ENCODE measurements around the gene CHAD.

CHAD gene

DNA sequence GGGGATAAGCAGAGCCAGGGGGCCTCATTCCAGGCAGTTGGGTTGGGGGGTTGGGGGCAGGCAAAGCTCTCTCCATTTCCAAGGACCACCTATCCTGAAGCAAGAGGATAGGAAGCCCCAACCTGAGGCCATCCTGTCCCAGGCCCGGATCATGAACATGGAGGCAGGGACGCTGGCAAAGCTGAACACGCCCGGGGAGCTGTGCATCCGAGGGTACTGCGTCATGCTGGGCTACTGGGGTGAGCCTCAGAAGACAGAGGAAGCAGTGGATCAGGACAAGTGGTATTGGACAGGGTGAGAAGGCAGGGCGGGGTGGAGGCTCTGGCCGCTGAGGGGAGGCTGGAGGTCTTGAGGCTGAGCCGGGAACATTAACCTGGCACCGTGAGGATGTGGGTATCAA lies 3.6 kb upstream of the CHAD start:
- no peak for DNase-seq

DNA sequence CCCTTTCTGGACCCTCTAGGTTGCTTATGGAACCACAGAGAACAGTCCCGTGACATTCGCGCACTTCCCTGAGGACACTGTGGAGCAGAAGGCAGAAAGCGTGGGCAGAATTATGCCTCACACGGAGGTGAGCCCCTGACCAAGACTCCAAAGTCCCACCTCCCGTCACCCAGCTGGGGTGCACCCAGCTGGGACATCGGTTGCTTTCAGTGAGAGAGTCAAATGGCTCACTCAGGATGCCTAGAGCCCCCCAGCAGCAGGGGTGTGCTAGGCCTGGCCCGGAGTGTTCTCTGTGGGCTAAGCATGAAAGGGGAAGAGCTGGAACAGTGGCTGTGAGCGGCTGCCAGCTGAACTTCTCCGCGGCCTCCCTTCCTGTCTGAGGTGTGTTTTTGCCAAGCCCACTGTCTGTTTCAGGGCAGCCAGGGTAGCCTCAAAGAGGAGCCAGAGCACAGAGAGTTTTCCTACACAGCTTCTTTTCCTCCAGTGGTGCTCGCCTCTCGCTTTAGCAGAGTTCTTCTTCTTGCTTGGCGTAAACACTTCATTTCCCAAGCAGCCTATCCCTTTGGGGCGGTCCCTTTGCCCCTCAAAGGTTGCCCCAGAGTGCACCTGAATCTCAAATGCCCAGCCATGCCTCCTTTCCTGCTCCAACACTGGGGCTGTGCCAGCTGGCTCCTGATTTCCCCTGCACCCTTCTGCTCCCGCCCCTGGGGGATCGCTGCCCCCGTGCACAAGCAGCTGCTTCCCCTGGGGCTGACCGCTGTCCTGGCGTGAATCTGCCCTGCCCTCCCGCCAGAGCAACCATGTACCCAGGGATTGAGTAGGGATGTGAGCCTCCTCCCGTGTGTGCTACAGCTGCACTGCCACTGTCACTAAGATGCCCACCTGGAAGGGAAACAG lies 2.6 kb upstream of the CHAD start:
- no peak for DNase-seq

DNA sequence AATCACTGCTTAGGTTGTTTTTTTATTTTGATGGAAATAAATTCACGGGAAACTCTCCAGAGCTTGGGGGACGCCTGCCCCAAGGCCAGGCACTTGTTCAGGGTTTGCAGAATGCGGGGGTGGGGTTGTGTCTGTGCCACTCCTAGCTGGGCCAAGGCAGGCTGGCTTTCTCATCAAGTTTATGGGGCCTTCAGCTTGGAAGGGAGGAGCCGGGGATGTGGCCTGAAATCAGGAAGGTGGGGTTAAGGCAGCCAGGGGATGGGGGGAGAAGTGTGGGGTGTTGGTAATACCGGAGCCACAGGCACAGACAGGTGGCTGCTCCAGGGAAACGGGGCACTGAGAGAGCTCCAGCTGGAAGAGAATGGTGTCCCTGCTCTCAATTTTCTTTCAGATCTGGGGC lies 1.7 kb upstream of the CHAD start:
- DNase-seq: no peak

DNA sequence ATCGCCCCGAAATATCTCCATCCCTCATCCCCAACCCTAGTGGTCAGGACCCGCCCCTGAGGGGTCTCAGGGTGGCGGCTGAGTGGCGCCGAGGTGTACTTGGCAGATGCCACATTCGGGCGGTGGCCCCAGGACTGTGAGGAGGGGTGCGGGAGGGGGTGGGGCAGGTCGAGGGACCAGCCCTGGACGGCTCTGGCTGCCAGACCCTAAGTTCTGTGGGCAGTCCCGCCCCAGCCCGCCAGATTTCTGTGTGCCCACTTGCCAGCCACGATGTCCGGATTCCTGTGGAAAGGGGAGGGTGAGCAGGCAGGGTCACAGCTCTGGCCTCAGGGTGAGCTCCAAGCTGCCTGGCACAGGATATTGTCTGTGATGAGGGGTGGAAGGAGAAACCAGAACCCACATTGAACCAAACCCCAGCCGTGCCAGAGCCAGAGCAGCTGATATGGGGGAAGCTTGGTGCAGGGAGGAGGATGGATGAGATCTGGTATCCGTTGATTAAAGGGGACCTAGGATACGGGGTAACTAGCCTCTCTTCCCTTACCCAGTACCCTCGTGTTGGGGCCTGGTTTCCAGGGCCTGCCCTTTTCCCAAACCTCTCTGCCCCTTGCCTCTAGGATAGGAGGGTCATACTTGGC lies 1.1 kb upstream of the CHAD start:
- DNase-seq: no peak

DNA sequence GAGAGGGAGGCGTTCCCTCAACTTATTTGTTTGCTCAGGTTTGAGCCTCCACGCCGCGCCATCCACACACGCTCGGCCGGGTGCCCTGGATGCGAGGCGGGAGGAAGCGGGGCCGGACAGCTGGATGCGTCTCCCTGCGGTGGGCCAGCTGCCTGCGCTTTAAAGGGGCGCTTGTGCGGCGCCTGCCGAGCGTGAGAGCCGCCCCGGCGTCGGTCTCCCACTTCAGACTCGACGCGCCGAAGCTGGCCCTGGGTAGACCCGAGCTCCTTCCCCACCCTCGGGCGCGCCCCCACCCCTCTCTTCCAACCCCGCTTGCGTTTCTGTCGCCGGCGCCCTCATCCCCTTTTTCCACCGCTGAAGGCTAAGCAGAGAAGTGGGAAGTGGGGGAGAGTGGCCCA lies 527 bp upstream of the CHAD start:
- no peak for DNase-seq

DNA sequence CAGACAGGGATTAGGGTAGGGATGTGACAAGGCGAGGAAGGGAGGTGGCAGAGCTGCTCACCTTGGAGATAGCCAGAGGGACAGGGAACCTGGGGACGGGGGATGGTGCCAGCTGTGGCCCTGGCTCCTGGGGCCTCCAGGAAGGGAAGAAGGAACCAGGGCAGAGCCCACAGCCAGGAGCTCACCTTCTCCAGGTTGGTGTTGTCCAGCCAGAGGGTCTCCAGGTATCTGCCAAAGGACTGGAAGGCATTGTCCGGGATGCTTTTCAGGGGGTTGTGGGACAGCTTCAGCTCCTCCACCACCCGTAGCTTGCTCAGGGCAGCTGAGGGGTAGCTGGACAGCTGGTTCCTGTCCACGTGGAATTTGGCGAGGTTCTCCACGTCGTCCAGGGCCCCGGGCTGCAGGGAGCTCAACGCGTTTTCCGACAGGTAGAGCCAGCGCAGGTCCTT lies 801 bp downstream of the CHAD start:
- no peak for DNase-seq

DNA sequence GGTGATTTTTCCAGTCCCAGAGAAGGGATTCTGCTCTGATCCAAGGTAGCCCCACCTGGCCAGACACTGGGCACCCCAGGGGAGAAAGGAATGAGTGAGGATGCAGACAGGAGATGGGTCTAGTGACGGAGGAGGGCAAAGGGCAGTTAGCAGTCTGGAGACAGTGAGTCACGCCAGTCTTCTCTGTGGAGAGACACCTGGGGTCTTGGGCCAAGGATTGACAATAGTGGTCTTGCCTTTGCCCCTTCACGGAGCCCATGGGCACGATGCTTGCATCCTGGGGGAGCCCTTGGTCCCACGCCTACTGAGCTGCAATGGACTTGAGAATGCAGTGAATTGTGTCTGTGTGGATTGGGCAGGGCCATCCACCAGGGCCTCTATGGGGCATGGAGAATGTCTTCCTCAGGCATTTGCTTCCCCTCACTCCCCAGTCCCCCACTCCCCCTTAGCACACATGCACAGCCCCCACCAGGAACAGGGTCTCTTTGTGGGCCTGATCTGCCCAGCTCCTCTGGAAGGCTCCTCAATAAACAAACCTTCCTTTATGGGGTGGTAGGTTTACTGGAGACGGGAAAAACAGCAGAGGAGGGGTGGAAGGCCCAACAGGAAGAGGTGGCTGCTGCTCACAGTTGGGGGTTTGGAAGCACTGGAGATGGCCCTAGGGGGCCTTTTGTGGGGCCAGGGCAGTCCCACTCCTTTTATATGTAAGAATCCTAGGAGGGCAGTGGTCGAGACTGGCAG lies 1.4 kb downstream of the CHAD start:
- DNase-seq: no peak

DNA sequence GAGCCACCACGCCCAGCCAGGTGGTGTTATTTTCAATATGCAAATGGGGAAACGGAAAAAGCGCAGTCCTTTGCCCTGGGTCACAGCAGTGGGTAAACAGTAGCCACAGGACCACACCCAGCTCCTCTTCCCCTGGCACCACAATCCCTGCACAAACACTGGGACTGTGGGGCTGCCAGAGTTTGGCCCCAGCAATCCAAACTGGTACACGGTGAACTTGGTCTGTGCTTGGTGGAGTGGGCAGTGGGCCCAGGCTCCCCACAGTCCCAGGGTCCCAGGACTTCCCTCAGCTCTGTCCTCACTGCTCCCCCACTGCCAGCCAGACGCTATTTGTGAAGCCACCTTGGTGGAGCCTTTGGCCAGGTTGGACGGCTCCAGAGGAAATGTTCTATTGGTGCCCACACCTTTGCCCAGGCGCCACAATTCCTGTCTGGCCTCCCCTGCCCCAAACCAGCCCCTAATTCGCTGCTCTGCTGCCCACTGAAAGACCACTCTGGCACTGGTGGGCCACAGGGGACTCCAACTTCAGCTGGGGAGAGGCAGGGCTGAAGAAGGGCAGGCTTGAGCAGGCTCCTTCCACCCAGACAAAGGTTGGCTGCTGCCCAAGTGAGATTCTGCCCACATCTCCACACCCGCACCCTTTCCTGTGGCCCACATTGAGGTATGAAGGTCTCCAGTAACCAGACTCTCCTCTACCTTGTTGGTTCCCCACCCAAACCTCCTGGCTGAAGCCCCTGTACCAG lies 2.1 kb downstream of the CHAD start:
- DNase-seq: no peak

DNA sequence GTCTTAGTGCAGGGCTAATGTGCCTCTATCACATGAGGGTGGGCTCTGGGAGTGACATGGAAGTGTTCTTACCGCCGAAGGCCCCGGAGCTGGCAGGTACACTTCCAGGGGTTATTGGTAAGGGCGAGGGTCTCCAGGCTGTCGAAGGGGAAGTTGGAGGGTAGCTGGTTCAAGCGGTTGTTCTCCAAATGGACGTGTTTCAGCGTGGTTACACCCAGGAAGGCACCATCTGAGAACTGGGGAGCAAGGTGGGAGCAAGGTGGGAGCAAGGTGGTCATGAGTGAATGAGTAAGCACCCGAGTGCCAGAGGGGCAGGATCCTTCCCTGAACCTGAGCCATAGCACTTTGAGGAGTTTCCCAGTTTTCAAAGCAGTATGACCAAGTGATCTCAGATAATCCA lies 3.0 kb downstream of the CHAD start:
- no peak for DNase-seq

DNA sequence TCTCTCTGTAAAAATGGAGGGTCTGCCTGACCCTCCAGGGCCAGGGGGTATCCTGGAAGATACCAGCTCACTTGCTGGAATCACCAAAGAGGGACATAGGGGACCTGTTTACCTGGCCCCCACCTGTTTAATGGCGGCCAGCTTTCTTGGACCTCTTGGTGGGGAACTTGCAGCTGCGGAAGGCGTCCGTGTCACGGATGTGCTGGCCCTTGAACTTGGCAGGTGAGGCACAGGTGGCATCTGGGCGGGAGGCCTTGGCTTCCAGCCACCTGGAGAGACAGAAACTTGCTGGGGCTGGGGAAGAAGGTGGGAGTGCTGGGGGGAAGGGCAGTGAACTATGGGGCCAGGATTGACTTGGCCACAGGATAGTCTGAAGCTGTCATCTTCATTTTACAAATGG lies 3.5 kb downstream of the CHAD start:
- no peak for DNase-seq

DNA sequence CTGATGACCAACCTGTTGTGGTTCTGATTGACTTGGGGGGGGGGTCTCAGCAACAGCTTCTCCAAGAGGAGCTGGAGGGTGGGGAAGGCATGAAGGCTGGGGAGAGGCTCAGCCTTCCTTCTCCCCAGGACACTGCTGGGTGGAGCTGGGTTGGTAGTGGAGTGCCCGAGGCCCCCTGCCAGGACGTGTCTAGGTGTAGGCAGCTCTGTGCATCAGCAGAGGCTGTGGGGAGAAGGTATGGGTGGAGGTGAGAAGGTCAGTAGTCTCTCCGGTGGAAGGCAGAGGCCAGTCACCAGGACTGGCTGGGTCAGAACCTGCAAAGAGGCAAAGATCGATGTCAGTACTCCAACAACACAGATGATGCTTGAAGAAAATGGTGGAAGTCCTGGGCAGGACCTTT lies 3.9 kb downstream of the CHAD start:
- DNase-seq: no peak

DNA sequence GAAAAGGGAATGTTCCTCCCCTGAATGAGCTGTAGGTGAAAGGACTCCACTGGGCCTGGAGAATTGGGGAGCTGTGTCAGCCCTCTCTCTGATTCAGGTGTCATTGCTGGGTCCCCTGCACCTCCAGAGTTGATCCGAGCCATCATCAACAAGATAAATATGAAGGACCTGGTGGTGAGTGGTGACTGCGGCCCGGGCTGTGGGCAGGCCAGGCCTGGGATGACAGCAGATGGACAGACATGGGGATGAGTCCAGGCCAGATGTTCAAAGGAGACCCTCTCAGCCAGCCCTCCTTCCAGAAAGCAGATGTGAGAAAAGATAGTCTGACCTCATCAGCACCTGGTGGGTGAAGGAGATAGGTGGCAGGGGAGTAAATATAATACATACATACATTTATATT lies 4.6 kb downstream of the CHAD start:
- DNase-seq: no peak

DNA sequence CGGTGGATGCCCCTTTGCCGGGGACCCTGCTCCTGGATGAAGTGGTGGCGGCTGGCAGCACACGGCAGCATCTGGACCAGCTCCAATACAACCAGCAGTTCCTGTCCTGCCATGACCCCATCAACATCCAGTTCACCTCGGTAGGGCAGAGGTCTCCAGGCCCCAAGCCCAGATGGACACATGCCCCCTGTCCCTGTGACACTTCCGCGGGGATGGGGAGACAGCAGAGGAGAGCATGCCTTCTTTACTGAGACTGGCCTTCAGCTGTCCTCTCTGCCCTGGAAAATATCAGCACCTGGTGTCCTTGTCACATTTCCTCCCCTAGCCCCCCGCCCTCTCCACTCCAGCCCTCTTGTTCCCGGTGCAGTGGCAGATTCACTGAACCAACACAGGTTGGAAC lies 6.2 kb downstream of the CHAD start:
- DNase-seq: no peak

DNA sequence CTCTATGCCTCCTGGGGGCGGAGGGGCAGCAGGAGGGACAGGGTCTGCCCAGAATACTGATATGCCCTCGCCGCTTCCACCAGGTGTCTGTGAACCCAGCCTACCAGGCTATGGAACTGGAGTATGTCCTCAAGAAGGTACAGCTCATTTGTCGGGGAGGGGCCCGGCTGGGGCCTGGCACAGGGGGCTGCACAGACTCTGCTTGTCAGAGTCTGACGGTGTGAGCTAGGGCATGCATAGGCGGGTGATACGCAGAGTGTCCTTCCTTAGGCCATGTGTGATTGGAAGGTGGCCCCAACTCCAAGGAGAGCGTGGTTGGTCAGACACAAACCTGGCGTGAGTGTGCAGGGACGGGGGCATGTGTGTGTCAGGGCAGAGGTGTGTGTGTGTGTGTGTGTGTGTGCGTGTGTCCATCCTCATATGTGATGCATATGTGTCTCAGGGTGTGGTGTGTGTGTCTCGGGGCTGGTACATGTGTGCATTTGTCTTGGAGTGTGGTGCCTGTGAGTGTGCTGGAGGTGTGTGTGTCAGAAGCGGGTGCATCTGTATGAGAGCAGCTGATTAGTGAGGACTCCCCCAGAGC lies 7.0 kb downstream of the CHAD start:
- DNase-seq: no peak

DNA sequence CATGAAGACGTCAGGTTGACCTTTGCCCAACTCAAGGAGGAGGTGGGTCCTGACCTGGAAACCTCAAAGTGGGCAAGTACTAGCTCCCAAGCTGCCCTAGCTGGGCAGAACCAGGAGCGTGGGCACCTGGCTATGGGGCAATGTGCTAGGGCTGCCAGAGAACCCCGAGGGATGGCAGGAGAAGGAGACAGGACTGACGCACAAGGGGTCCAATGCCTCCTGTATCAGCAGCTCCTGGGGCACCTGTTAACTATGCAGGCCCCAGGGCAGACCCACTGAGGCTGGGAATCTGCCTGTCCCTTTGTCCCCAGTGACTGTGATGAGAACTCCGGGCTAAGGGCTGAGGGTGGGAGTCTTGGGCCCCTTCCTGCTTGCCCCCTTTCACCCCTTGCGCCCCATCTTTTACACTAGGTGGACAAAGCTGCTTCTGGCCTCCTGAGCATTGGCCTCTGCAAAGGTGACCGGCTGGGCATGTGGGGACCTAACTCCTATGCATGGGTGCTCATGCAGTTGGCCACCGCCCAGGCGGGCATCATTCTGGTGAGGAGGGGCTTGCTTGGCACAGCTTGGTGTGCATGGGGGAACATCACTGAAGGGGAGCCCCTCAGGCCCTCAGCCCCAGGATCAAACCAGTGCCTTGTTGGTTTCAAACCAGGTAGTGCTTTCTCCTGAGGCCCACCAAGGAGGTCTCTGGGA lies 7.7 kb downstream of the CHAD start:
- no peak for DNase-seq

DNA sequence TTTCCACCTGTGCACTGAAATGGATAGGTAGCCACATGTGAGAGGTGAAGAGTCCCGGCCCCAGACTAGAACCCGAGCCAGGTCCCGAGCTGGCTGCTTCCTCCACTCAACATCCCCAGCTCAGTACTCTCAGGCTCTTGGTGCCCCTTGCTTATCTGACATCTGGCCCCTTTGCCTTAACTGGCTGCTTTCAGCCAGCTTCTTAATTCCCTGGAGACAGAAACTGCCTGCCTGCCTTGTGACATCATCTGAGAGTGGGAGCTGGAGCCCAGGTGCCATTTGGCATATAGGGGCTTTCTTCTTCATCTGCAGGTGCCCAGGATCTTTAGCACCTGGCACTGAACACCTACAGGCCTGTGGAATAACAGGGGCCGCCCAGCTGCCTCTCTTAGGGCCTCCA lies 8.9 kb downstream of the CHAD start:
- DNase-seq: no peak

DNA sequence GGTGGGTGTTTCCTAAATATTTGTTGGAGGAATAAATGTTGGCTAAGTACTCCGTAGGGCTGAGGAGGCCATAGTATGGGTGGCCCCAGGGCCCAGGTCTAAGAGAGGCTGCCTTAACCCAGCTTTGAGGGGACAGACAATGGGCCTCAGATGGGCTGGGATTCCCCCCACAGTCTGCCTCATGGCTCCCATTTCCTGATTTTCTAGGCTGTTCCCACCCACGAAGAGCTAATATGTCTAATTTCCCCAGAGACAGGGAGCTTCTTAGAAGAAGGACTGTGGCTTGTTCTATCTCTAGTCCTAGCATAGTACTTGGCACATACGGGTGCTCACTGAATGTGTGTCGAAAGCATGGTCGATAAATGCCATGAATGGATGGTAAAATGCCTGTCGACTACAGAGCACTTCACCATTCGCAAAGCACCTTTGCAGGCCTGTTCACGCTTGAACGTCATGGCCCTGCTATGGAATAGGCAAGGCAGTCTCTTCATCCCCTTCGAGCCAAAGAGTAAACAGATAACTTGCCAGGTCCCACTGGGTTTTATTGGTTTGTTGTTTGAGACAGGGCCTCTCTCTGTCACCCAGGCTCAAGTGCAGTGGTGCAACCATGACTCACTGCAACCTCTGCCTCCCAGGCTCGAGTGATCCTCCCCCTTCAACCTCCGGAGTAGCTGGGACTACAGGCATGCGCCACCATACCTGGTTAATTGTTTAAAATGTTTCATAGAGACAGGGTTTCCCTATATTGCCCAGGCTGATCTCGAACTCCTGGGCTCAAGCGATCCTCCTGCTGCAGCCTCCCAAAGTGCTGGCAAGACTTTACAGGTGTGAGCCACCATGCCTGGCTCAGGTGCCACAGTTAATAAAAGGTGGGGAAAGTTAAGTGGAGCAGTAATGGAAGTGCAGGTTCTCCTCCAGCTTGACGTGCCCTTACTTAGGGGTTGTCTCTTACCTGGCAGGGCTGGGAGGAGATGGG lies 9.7 kb downstream of the CHAD start:
- DNase-seq: no peak

DNA sequence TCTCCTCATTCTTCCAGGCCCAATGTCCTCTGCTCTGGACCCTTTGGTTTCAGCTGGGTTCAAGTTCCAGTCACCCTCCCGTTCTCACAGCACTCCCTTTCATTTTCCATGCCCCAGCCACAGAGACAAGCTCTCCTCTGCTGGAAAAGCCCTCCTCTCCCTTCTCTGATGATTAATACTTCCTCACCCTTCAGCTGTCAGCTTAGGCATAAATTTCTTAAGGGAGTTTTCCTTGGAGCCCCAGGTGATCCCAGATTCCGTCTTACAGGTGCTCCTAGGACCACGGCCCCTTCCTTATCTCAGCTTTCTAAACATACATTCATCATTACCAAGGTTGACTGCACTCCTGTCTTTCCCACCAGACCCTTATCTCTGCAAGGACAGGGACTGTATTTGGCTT lies 10.4 kb downstream of the CHAD start:
- DNase-seq: no peak

DNA sequence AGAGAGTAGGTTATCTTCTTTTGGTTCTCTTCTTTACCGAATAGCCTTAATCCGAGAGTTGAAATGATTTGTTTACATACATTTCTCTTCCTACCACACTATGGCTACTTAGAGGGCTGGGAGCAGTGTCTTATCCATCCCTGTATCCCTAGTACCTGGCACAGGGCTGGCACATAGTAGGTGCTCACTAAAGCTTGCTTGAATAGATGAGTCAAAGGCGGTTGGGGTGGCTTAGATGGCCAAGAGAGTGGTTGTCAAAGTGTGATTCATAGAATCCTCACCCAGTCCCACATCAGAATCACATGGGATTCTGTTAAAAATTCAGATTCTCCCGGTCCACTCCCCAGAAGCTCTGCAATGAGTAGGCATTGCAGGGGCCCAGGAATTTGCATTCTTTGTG lies 11.1 kb downstream of the CHAD start:
- DNase-seq: no peak

DNA sequence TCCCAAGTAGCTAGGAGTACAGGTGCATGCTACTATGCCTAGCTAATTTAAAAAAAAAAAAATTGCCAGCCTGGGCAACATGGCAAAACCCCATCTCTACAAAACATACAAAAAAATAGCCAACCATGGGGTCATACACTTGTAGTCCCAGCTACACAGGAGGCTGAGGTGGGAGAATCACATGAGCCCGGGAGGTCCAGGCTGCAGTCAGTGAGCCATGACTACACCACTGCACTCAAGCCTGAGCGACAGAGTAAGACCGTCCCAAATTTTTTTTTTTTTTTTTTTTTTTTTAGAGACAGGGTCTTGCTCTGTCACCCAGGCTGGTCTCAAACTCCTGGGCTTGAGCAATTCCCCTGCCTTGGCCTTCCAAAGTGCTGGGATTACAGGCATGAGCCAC lies 14.8 kb downstream of the CHAD start:
- no peak for DNase-seq

All from activated naive CD4-positive, alpha-beta T cell treated with Interleukin-2 at 50 U/mL for 16 hours (primary cell).